ENCODE measurements around the gene SPAG4.

SPAG4 gene

DNA sequence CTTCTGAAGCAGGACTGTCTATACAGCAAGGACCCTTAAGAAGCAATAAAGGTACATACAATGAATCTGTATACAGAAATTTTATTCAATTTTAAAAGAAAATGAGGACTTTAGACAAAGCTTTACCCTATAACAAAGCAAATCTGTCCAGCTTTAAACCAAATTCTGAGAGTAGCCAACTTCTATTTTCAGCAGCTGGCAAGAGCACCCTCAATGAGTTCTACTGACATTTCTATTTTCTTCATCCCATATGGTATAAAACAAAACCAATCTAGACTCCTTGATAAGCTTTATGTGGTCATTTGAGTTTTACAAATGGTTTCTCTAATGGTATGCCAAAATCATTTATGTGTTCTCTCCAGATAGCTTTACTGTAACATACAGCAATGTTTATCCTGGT is 36.3 kb downstream of the SPAG4 start:
- no peak for TF ChIP-seq YY1 (IDR thresholded peaks at IDR 0.05; ENCODE audit: insufficient read depth, insufficient read length)
- no peak for TF ChIP-seq ZNF274 (IDR thresholded peaks at IDR 0.05; ENCODE audit: low read depth, low read length)
- no peak for TF ChIP-seq SUZ12 (IDR thresholded peaks at IDR 0.05; ENCODE audit: extremely low read depth, insufficient read depth, insufficient read length)
- no peak overlapping the region for H3K9ac ChIP-seq (ENCODE audit: insufficient read length, low read depth)
- peaks cover 60% of the 10 kb centered on the region for H3K36me3 ChIP-seq (ENCODE audit: insufficient read depth, insufficient read length, low read length)
- peaks cover 2% of the 10 kb centered on the region for H3K4me1 ChIP-seq (ENCODE audit: insufficient read depth, insufficient read length)
- no peaks in the 10 kb centered on the region for H3K27me3 ChIP-seq (ENCODE audit: insufficient read depth, insufficient read length)
- H3K4me3 ChIP-seq (ENCODE audit: insufficient read length, low read depth): no peak overlapping the region
- H3K9me3 ChIP-seq (ENCODE audit: insufficient read depth, low read length): no peaks in the 10 kb centered on the region
- no peak for DNase-seq (ENCODE audit: low read depth, low spot score)

DNA sequence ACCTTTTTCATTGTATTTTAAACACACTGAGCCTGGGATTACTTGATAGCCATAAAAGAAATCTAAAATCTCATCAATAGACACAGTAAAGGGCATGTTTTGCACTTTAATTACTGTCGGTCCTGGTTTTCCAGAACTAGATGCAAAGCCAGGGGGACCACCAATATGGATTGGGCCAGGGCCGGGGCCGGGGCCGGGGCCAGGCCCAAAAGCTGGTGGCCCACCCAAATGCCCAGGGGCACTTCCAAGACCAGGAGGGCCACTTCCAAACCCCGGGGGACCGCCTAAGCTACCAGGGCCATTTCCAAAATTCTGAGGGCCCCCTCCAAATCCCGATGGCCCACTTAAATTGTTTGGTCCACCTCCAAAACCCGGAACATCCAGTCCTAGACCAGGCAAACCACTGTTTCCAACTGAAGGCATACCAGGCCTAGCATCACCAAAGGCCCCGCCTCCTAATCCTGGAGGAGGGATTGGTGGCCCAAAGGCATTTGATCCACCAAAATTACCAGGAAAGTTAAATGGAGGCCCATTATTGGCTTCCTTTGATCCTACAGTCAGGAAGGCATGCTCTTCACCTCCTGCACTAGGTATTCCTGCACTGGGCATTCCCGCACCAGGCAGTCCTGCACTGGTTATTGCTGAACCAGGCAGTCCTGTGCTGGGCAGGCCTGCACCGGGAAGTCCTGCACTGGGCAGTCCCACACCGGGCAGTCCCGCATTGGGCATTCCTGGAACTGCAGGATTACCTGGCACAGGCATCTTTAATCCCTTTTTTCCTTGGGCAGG is 37.2 kb downstream of the SPAG4 start:
- peaks cover 67% of the 10 kb centered on the region for H3K36me3 ChIP-seq (ENCODE audit: insufficient read depth, insufficient read length, low read length)
- no peak for DNase-seq (ENCODE audit: low read depth, low spot score)
- H3K9me3 ChIP-seq (ENCODE audit: insufficient read depth, low read length): no peaks in the 10 kb centered on the region
- peaks cover 2% of the 10 kb centered on the region for H3K4me1 ChIP-seq (ENCODE audit: insufficient read depth, insufficient read length)
- H3K4me3 ChIP-seq (ENCODE audit: insufficient read length, low read depth): no peak overlapping the region
- no peaks in the 10 kb centered on the region for H3K27me3 ChIP-seq (ENCODE audit: insufficient read depth, insufficient read length)
- TF ChIP-seq YY1 (IDR thresholded peaks at IDR 0.05; ENCODE audit: insufficient read depth, insufficient read length) (no peak), SUZ12 (IDR thresholded peaks at IDR 0.05; ENCODE audit: extremely low read depth, insufficient read depth, insufficient read length) (no peak), ZNF274 (IDR thresholded peaks at IDR 0.05; ENCODE audit: low read depth, low read length) (no peak)
- no peak overlapping the region for H3K9ac ChIP-seq (ENCODE audit: insufficient read length, low read depth)

DNA sequence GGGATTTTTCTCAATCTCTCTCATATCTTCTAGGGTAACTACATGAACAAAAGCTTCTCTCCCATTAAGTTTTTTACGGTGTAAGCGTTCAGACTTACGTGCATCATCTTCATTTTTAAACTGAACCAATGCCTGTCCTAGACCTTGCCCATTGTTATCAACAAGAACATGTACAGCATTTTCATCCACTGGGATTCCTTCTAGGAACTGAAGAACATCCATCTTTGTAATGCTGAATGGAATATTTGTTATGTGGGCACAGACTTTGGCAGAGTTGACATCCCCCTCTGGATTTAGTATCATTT is 37.8 kb downstream of the SPAG4 start:
- Histone ChIP-seq H3K4me1 (ENCODE audit: insufficient read depth, insufficient read length) (peaks cover 2% of the 10 kb centered on the region), H3K9me3 (ENCODE audit: insufficient read depth, low read length) (no peaks in the 10 kb centered on the region), H3K27me3 (ENCODE audit: insufficient read depth, insufficient read length) (no peaks in the 10 kb centered on the region), H3K4me3 (ENCODE audit: insufficient read length, low read depth) (no peak overlapping the region), H3K36me3 (ENCODE audit: insufficient read depth, insufficient read length, low read length) (peaks cover 67% of the 10 kb centered on the region), H3K9ac (ENCODE audit: insufficient read length, low read depth) (no peak overlapping the region)
- TF ChIP-seq ZNF274 (IDR thresholded peaks at IDR 0.05; ENCODE audit: low read depth, low read length) (no peak), YY1 (IDR thresholded peaks at IDR 0.05; ENCODE audit: insufficient read depth, insufficient read length) (no peak), SUZ12 (IDR thresholded peaks at IDR 0.05; ENCODE audit: extremely low read depth, insufficient read depth, insufficient read length) (no peak)
- no peak for DNase-seq (ENCODE audit: low read depth, low spot score)

DNA sequence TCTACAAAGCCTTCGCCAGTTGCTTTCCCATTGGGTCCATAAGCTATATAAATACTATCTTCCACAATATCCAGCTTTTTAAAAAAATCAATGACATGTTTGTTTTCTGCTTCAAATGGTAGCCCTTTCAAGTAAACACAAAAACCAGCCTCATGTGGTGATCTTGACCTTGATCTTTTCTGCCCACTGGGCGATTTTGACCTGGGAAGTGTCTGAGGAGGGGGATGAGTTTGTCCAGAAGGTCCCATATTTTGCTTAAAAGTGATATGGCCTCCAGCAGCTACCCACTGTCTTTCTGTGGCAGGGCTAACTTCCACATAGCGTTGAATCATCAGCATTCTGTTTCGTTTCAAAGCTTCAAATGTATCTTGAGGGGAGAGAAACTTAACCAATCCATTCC is 38.3 kb downstream of the SPAG4 start:
- Histone ChIP-seq H3K4me3 (ENCODE audit: insufficient read length, low read depth) (no peak overlapping the region), H3K4me1 (ENCODE audit: insufficient read depth, insufficient read length) (peaks cover 2% of the 10 kb centered on the region), H3K36me3 (ENCODE audit: insufficient read depth, insufficient read length, low read length) (peaks cover 67% of the 10 kb centered on the region), H3K9ac (ENCODE audit: insufficient read length, low read depth) (no peak overlapping the region), H3K27me3 (ENCODE audit: insufficient read depth, insufficient read length) (no peaks in the 10 kb centered on the region), H3K9me3 (ENCODE audit: insufficient read depth, low read length) (no peaks in the 10 kb centered on the region)
- DNase-seq (ENCODE audit: low read depth, low spot score): no peak
- TF ChIP-seq SUZ12 (IDR thresholded peaks at IDR 0.05; ENCODE audit: extremely low read depth, insufficient read depth, insufficient read length) (no peak), ZNF274 (IDR thresholded peaks at IDR 0.05; ENCODE audit: low read depth, low read length) (no peak), YY1 (IDR thresholded peaks at IDR 0.05; ENCODE audit: insufficient read depth, insufficient read length) (no peak)

DNA sequence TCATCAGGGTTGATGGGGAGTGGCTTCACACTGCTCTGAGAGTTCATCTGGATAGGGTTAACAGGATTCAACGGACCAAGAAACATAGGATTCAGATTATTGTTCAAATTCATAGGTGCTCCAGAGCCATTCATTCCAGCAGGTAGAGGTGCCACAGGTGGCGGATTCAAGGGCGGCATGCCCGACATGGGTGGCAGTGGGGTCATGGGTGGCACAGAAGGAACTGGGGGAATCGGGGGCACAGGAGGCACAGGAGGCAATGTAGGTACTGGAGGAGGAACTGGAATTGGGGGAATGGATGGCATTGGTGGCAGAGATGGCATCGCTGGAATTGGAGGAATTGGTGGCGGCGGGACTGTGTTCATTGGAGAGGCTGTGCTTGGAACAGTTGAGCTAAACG is 38.8 kb downstream of the SPAG4 start:
- DNase-seq (ENCODE audit: low read depth, low spot score): no peak
- Histone ChIP-seq H3K36me3 (ENCODE audit: insufficient read depth, insufficient read length, low read length) (peaks cover 67% of the 10 kb centered on the region), H3K4me3 (ENCODE audit: insufficient read length, low read depth) (no peak overlapping the region)

DNA sequence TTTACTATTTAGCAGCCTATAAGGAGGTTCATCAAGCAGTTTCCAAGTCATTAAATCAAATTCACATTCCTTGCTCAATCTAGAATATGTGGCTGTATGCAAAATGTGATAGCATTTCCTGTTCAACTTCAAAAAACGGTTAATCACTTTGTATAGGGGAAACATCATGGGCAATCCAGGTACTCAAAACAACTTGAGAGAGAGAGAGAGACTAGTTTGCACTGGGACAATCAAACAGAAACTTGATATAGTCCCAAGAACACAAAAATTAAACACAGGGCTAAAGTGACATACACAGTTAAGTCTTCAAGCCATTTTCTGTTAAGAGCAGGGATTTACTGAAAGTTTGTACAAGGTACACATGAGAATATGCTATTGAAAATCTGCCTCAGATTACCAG is 41.6 kb downstream of the SPAG4 start:
- Histone ChIP-seq H3K4me1 (ENCODE audit: insufficient read depth, insufficient read length) (peaks cover 2% of the 10 kb centered on the region), H3K9ac (ENCODE audit: insufficient read length, low read depth) (no peak overlapping the region), H3K36me3 (ENCODE audit: insufficient read depth, insufficient read length, low read length) (peaks cover 49% of the 10 kb centered on the region), H3K27me3 (ENCODE audit: insufficient read depth, insufficient read length) (no peaks in the 10 kb centered on the region), H3K4me3 (ENCODE audit: insufficient read length, low read depth) (no peak overlapping the region), H3K9me3 (ENCODE audit: insufficient read depth, low read length) (no peaks in the 10 kb centered on the region)
- no peak for DNase-seq (ENCODE audit: low read depth, low spot score)
- no peak for TF ChIP-seq SUZ12 (IDR thresholded peaks at IDR 0.05; ENCODE audit: extremely low read depth, insufficient read depth, insufficient read length)
- no peak for TF ChIP-seq YY1 (IDR thresholded peaks at IDR 0.05; ENCODE audit: insufficient read depth, insufficient read length)
- TF ChIP-seq ZNF274 (IDR thresholded peaks at IDR 0.05; ENCODE audit: low read depth, low read length): no peak

More for the DNA sequence above, 38.8 kb downstream of the SPAG4 start:
- TF ChIP-seq ZNF274 (IDR thresholded peaks at IDR 0.05; ENCODE audit: low read depth, low read length): no peak
- no peak for TF ChIP-seq YY1 (IDR thresholded peaks at IDR 0.05; ENCODE audit: insufficient read depth, insufficient read length)
- no peak for TF ChIP-seq SUZ12 (IDR thresholded peaks at IDR 0.05; ENCODE audit: extremely low read depth, insufficient read depth, insufficient read length)
- H3K27me3 ChIP-seq (ENCODE audit: insufficient read depth, insufficient read length): no peaks in the 10 kb centered on the region
- H3K4me1 ChIP-seq (ENCODE audit: insufficient read depth, insufficient read length): peaks cover 2% of the 10 kb centered on the region
- no peak overlapping the region for H3K9ac ChIP-seq (ENCODE audit: insufficient read length, low read depth)
- no peaks in the 10 kb centered on the region for H3K9me3 ChIP-seq (ENCODE audit: insufficient read depth, low read length)

DNA sequence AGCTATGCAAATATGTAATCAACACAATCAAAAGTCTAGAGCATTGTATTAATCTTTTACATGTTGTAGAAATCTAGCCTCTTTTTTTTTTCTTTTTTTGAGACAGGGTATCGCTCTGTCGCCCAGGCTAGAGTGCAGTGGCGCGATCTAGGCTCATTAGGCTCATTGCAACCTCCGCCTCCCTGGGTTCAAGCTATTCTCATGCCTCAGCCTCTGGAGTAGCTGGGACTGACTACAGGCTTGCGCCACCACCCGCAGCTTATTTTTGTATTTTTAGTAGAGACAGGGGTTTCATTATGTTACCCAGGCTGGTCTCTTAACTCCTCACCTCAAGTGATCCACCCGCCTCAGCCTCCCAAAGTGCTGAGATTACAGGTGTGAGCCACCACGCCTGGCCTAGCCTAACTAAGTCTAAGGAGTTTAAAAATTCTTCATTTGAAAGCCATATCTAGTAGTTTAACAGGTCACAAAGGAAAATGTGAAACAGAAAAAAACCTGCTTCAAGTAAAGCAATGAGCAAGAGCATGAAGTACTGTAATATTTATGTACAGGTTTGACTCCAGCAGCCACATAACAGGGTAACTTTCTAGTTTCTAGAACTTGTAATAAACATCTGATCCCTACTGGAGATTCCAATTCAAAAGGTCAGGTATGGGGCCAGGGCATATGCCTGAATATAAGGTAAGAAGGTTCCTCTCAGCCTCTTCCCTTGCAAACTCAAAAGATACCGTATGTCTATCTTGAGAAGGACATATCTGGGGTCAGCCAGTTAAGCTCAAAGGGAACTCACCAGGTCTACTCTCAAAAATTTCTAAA is 44.7 kb downstream of the SPAG4 start:
- Histone ChIP-seq H3K9ac (ENCODE audit: insufficient read length, low read depth) (no peak overlapping the region), H3K4me1 (ENCODE audit: insufficient read depth, insufficient read length) (no peaks in the 10 kb centered on the region), H3K9me3 (ENCODE audit: insufficient read depth, low read length) (no peaks in the 10 kb centered on the region), H3K4me3 (ENCODE audit: insufficient read length, low read depth) (no peak overlapping the region), H3K36me3 (ENCODE audit: insufficient read depth, insufficient read length, low read length) (peaks cover 23% of the 10 kb centered on the region), H3K27me3 (ENCODE audit: insufficient read depth, insufficient read length) (no peaks in the 10 kb centered on the region)
- DNase-seq (ENCODE audit: low read depth, low spot score): no peak
- TF ChIP-seq SUZ12 (IDR thresholded peaks at IDR 0.05; ENCODE audit: extremely low read depth, insufficient read depth, insufficient read length) (no peak), ZNF274 (IDR thresholded peaks at IDR 0.05; ENCODE audit: low read depth, low read length) (no peak), YY1 (IDR thresholded peaks at IDR 0.05; ENCODE audit: insufficient read depth, insufficient read length) (no peak)

All from NT2/D1 (cell line).